HG02588 (cell line): ENCODE measurements around the gene EXOSC10.
"Not testable (repeated sequence)": the region's sequence is repeated elsewhere in the genome, so short reads cannot be mapped to it uniquely, and the experiment has no call there.

ENCODE experiments used
- ATAC-seq: cut with Tn5 transposase; IDR thresholded peaks from one replicate; pipeline ENCODE4 v1.9.1; 2021; ENCODE audit warnings: mild to moderate bottlenecking, moderate library complexity; ENCODE audit not compliant: unreplicated experiment

The EXOSC10 gene

DNA sequence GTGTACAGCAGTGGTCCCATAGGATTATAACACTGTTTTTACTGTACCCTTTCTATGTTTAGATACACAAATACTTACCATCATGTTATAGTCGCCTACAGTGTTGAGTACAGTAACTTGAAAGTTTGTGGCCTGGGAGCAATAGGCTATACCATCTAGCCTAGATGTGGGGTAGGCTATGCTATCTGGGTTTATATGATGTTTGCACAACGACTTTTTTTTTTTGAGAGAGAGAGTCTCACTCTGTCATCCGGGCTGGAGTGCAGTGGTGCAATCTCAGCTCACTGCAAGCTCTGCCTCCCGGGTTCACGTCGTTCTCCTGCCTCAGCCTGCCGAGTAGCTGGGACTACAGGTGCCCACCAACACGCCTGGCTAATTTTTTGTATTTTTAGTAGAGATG, 80.3 kb downstream of the EXOSC10 start:
- not testable (repeated sequence) for ATAC-seq
